GM21390 (cell line): ENCODE data around the gene BLOC1S2.
"Not testable (repeated sequence)": the region's sequence is repeated elsewhere in the genome, so short reads cannot be mapped to it uniquely, and the experiment has no call there.

ENCODE experiments used
- ATAC-seq: cut with Tn5 transposase; IDR thresholded peaks from one replicate; pipeline ENCODE4 v1.9.1; 2021; ENCODE audit not compliant: unreplicated experiment

Gene BLOC1S2

DNA sequence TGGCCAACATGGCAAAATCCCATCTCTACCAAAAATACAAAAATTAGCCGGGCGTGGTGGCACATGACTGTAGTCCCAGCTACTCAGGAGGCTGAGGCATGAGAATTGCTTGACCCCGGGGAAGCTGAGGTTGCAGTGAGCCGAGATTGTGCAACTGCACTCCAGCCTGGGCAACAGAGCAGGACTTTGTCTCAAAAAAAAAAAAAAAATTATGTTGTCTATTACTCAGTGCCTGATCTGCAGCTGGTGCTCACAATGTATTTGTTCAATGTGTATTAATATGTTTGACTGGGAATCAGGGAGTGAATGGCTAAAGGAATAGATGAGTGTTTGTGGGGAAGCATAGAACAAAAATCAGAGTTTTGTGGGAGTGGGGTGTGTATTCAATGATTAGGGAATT, 5.8 kb upstream of the BLOC1S2 start:
- ATAC-seq: not testable (repeated sequence)

- ATAC-seq: no peak
Observed at GRCh38 chr10:100291356-100291755, 4.9 kb upstream of the BLOC1S2 start.

DNA sequence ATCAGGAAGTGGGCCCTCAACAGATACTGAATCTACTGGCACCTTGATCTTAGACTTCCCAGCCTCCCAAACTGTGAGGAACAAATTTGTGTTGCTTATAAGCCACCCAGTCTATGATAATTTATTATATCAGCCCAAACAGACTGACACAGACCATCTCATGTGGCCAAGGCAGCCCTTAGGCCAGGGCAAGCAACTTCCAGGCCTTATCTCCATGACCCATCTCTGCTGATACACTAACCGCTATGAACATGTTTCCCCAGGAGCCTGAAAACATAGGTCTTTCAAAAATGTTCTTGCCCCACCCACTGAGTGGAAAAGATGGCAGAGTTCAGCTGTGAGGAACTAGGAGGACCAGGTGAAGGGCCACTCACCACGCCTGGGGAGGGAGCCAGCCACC, 3.2 kb upstream of the BLOC1S2 start:
- ATAC-seq: no peak

- ATAC-seq: no peak
Observed at GRCh38 chr10:100288196-100288595, 1.7 kb upstream of the BLOC1S2 start.

DNA sequence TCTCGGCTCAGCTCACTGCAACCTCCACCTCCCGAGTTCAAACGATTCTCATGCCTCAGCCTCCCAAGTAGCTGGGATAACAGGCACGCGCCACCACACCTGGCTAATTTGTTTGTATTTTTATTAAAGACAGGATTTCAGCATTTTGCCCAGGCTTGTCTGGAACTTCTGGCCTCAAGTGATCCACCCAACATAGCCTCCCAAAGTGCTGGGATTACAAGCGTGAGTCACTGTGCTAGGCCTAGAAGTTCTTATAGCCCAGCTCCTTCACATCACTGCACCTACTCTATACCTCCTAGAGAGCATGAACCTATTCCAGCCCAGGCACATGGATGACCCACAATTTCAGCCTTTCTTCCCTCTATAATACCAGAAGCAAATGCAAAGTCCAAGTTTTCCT, 1.3 kb upstream of the BLOC1S2 start:
- no peak for ATAC-seq

- not testable (repeated sequence) for ATAC-seq
Observed at GRCh38 chr10:100285326-100285725, 1.2 kb downstream of the BLOC1S2 start.

GRCh38 chr10:100282907-100283306, 3.6 kb downstream of the BLOC1S2 start:
- ATAC-seq: no peak

- not testable (repeated sequence) for ATAC-seq
Observed at GRCh38 chr10:100276971-100277370, 9.5 kb downstream of the BLOC1S2 start.

DNA sequence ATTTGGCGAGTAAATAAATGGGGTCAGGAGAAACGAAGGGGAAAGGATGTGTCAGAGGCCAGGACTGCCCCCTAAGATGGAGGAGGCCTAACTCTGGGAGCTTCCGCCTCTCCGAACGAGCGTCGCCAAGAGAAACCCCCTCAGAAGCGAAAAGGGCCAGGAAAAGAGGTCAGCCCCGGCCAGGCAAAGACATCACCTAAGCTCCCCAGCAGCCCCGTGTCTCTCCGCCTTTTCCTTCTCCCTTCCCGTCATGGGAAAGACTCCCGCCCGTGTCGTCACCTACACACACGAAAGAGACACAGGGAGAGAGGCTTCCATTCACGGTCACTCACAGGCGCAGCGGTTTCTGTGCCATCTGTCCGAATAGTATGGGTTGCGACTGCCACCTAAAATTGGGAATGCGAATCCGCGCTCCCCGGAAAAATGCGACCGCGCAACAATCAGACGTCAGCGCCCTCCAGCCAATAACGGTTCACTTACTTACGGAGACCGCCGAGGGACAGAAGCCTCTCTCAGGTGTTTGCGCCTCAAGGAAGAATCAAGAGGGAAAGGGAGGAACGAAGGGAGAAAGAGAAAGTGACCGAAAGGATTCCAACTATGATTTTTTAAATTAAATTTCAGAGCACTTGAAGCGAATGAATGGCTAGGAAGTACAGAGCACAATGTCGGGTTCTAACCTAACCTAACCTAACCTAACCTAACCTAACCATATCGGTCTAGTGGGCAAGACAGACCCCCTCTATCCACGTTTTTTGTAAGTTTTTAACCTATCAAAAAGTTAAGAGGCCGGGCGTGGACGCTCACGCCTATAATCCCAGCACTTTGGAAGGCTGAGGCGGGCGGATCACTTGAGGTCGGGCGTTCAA, 19.0 kb downstream of the BLOC1S2 start, which contains the start of gene CWF19L1:
Gene CWF19L1 (minus strand): TSS at position 400 of the 866 bp plus-strand sequence. CDS start 45 bp downstream, at position 355.
- peak; percentile 74 for ATAC-seq

GRCh38 chr10:100265821-100266485, 20.5 kb downstream of the BLOC1S2 start:
- no peak for ATAC-seq

- ATAC-seq: no peak
Observed at GRCh38 chr10:100254191-100254590, 32.3 kb downstream of the BLOC1S2 start.

DNA sequence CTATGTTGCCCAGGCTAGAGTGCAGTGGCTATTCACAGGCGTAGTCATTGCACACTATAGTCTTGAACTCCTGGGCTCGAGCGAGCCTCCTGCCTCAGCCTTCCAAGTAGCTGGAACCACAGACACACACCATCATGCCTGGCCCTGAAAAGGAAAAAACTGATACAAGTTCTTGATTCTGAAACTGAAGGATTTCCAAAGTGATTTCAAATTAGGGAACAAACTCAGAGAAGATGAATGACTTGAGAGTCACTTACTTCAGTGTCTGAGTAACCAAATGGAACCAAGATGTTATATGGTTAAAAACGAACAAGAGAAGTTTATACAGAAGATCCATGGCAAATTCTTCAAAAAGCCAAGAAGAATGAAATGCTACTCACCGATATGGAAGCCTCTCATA, 33.4 kb downstream of the BLOC1S2 start:
- no peak for ATAC-seq

DNA sequence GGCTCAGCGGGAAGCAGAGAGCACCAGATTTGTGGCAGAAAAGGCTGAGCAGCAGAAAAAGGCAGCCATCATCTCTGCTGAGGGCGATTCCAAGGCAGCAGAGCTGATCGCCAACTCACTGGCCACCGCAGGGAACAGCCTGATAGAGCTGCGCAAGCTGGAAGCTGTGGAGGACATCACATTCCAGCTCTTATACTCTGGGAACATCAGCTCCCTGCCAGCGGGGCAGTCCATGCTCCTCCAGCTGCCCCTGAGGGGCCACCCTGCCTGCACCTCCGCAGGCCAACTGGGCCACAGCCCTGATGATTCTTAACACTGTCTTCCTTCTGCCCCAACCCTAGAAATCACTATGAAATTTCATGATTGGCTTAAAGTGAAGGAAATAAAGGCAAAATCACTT, 37.7 kb downstream of the BLOC1S2 start:
- ATAC-seq: no peak

GRCh38 chr10:100245484-100246220, 40.8 kb downstream of the BLOC1S2 start:
- no peak for ATAC-seq

DNA sequence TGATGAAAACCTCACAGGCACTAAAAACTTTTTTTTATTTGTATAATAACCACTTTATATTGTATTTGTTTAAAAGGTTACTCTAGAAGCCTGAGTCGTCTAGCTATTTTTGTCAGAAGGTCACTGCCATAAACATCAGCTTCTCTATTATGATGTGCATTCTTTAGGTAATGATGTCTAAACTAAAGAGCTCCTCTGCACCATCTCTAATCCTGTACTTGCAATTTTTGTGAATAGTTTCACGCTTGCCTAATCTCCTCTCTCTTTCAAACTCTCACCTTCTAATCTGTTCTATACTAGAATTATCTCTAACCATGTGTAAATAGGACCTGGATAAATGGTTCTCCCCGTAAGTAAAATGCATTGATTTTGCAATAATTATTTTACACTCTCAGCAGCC, 46.6 kb downstream of the BLOC1S2 start:
- ATAC-seq: no peak

- ATAC-seq: no peak
Observed at GRCh38 chr10:100238429-100238828, 48.1 kb downstream of the BLOC1S2 start.

DNA sequence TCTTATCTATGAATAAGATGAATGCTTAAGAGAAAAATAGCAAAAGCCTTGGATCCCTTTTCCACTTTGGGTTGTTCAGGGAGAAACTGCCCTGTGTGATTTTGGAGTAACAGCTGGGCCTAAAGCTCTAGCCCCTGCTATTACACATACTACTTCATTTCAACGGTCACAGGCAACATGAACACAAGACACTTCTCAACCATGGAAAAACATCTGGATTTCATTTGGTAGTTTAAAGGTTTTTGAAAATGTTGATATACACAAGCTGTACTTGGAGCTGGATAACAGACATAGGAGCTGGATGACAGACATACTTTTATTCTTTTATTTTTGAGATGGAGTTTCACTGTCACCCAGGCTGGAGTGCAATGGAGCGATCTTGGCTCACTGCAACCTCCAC, 54.4 kb downstream of the BLOC1S2 start:
- no peak for ATAC-seq

DNA sequence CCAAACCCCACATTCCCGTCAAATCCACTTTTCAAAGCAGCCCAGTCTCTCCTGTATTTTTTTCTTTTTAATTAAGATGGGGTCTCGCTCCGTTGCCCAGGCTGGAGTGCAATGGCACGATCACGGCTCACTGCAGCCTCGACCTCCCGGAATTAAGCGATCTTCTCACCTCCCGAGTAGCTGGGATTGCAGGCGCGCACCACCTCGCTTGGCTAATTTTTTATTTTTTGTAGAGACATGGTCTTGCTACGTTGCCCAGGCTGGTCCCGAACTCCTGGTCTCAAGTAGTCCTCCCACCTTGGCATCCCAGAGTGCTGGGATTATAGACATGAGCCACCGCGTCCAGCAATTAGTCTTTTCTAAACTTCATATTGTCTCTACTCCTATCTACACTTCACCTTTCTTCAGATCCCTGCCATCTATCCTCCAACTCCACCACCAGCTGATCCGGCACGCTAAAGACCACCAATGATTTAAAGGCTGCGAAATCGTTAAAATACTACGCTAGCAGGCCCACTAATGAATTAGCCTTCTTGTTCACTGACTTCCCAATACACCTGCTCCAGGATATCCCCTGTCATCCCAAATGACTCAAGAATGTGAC, 56.6 kb downstream of the BLOC1S2 start:
- no peak for ATAC-seq

GRCh38 chr10:100223879-100224278, 62.6 kb downstream of the BLOC1S2 start:
- no peak for ATAC-seq
